ENCODE results near the gene NRBP1.

DNA sequence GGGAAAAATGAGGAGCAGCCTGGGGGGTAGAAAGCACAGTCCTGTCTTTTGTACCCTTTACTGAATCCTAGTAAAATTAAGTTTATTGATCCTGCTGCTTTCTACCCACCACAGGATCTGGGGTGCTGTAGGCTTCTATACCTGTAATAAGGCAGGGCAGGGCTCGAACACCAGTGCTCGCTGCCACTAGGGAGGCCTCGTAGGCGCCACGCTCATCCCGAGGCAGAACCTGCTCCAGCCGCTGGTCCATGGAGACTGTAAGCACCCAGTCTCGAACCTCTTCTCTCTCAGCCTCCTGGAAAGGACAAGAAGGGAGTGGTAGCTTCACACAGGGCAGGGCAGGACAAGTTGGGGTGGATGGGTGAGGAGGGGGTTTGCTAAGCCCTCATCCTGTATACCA lies 16.7 kb downstream of the NRBP1 start:
- TF ChIP-seq CTCF (IDR thresholded peaks at IDR 0.05) (no peak), ZFX (IDR thresholded peaks at IDR 0.05; ENCODE audit: borderline replicate concordance) (no peak)

Measured in 22Rv1 (cell line).